Endothelial cell of umbilical vein (primary cell): ENCODE results near the gene NCK2.

ENCODE experiments used
- EZH2 ChIP-seq: IDR thresholded peaks from 2 replicates; pipeline ENCODE4 v1.6.1; 2012; ENCODE audit warnings: borderline replicate concordance, low read depth, mild to moderate bottlenecking, moderate library complexity, low read length, inconsistent platforms; ENCODE audit not compliant: severe bottlenecking
- POLR2A ChIP-seq: IDR thresholded peaks from 2 replicates; pipeline ENCODE4 v1.6.1; 2012; ENCODE audit warnings: low read depth, mild to moderate bottlenecking, control low read depth, low read length
- POLR2AphosphoS5 ChIP-seq: IDR thresholded peaks from 2 replicates; pipeline ENCODE4 v1.6.1; 2012; ENCODE audit warnings: low read depth, mild to moderate bottlenecking, control low read depth, low read length, moderate library complexity; ENCODE audit not compliant: insufficient read depth
- TF ChIP-seq, protein P1 (sequence below), 2 donors: IDR thresholded peaks; 1 replicate in 1 of 2; 2 replicates in 1 of 2; pipeline ENCODE4 v1.5.1; 2011; ENCODE audit warnings: low read length in 2 of 2, mild to moderate bottlenecking in 2 of 2, moderate library complexity in 2 of 2, control low read depth in 1 of 2, inconsistent platforms in 1 of 2, low read depth in 1 of 2; ENCODE audit not compliant: insufficient read depth in 1 of 2; ENCODE audit errors: extremely low read depth in 1 of 2

DNA sequence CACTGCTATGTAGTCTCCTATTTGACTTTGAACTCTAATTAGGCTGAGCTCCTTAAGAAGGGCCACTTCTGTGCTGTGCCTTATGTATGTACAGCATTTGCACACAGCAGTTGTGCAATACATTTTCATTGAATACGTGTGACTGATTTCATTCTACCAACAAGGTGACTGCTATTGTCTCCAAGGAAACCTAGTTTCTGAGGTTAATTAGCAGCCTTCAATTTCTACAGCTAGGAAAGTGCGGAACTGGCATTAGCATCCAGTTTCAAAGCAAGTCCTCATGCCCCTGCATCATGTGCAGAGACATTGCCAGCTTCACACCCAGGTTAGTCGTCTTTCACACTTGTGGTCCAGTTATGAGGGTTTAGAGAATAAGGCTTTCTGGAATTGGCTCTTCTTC is 58.6 kb downstream of the NCK2 start:
- TF ChIP-seq POLR2AphosphoS5 (no peak), POLR2A (no peak), EZH2 (no peak)
- TF ChIP-seq, protein P1, sequence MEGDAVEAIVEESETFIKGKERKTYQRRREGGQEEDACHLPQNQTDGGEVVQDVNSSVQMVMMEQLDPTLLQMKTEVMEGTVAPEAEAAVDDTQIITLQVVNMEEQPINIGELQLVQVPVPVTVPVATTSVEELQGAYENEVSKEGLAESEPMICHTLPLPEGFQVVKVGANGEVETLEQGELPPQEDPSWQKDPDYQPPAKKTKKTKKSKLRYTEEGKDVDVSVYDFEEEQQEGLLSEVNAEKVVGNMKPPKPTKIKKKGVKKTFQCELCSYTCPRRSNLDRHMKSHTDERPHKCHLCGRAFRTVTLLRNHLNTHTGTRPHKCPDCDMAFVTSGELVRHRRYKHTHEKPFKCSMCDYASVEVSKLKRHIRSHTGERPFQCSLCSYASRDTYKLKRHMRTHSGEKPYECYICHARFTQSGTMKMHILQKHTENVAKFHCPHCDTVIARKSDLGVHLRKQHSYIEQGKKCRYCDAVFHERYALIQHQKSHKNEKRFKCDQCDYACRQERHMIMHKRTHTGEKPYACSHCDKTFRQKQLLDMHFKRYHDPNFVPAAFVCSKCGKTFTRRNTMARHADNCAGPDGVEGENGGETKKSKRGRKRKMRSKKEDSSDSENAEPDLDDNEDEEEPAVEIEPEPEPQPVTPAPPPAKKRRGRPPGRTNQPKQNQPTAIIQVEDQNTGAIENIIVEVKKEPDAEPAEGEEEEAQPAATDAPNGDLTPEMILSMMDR (IDR thresholded peaks at IDR 0.05; ENCODE audit: extremely low read depth in 1 of 2, insufficient read depth in 1 of 2, low read depth in 1 of 2, low read length in 2 of 2) = no peak
